Measurements from ENCODE around the gene MON1A.

- TF ChIP-seq PPARA (CRISPR knock-in tag; IDR thresholded peaks at IDR 0.05; ENCODE audit: borderline replicate concordance) (no peak), ARNTL (CRISPR knock-in tag; IDR thresholded peaks at IDR 0.05; ENCODE audit: borderline replicate concordance, low read depth) (no peak), ISL1 (CRISPR knock-in tag; IDR thresholded peaks at IDR 0.05) (no peak), BACH2 (CRISPR knock-in tag; IDR thresholded peaks at IDR 0.05; ENCODE audit: borderline replicate concordance) (no peak), RARB (CRISPR knock-in tag; IDR thresholded peaks at IDR 0.05) (no peak), TOX (CRISPR knock-in tag; IDR thresholded peaks at IDR 0.05; ENCODE audit: borderline replicate concordance) (no peak), CSDC2 (CRISPR knock-in tag; IDR thresholded peaks at IDR 0.05) (no peak), ZFP3 (CRISPR knock-in tag; IDR thresholded peaks at IDR 0.05) (0 out of 2 replicates have a peak, but pooled peaks have one; percentile 23)
- TF ChIP-seq, protein P1, sequence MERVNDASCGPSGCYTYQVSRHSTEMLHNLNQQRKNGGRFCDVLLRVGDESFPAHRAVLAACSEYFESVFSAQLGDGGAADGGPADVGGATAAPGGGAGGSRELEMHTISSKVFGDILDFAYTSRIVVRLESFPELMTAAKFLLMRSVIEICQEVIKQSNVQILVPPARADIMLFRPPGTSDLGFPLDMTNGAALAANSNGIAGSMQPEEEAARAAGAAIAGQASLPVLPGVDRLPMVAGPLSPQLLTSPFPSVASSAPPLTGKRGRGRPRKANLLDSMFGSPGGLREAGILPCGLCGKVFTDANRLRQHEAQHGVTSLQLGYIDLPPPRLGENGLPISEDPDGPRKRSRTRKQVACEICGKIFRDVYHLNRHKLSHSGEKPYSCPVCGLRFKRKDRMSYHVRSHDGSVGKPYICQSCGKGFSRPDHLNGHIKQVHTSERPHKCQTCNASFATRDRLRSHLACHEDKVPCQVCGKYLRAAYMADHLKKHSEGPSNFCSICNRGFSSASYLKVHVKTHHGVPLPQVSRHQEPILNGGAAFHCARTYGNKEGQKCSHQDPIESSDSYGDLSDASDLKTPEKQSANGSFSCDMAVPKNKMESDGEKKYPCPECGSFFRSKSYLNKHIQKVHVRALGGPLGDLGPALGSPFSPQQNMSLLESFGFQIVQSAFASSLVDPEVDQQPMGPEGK (CRISPR knock-in tag; IDR thresholded peaks at IDR 0.05; ENCODE audit: borderline replicate concordance) = no peak
- TF ChIP-seq, protein P2, sequence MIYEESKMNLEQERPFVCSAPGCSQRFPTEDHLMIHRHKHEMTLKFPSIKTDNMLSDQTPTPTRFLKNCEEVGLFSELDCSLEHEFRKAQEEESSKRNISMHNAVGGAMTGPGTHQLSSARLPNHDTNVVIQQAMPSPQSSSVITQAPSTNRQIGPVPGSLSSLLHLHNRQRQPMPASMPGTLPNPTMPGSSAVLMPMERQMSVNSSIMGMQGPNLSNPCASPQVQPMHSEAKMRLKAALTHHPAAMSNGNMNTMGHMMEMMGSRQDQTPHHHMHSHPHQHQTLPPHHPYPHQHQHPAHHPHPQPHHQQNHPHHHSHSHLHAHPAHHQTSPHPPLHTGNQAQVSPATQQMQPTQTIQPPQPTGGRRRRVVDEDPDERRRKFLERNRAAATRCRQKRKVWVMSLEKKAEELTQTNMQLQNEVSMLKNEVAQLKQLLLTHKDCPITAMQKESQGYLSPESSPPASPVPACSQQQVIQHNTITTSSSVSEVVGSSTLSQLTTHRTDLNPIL (CRISPR knock-in tag; IDR thresholded peaks at IDR 0.05; ENCODE audit: low read depth) = no peak
Observed at GRCh38 chr3:49869525-49870126, 60.0 kb downstream of the MON1A start, which contains the start of gene CAMKV.

Measured in SK-N-SH treated with all-trans-retinoic acid at 6 μM for 48 hours (cell line).